CD4-positive, alpha-beta T cell treated with Interleukin-15 for 1 hour (primary cell): ENCODE data around the gene LILRA2.
"Not testable (repeated sequence)": the region's sequence is repeated elsewhere in the genome, so short reads cannot be mapped to it uniquely, and the experiment has no call there.

Experiments used
- DNase-seq: peaks from one replicate; pipeline ENCODE4 v3.0.0-alpha.2; 2020

LILRA2 gene

DNA sequence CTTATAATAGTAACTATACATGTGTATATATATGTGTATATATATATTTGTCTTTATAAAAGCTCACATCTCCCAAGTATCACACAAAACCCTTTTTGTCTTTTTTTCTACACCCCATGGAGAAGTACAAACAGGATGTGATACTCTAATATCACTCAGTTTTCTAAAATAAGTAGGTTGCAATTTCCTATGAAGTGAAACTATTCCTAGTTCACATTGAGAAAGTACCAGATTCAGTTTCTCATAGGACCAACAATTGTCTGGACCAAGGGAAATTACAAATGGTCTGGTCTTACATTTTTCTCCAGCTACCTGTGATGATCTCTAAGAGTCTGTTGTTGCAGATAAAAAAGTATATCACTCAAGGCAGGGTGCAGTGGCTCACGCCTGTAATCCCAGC is 38.8 kb downstream of the LILRA2 start:
- DNase-seq = no peak

DNA sequence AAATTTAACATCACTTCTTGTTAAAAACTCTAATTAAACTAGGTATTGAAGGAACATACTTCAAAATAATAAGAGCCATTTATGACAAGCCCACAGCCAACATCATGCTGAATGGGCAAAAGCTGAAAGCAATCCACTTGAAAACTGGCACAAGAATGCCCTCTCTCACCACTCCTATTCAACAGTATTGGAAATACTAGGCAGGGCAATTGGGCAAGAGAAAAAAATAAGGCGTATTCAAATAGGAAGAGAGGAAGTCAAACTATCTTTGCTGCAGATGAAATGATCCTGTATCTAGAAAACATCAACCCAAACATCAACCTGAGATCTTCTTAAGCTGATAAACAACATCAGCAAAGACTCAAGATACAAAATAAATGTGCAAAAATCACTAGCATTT is 41.1 kb downstream of the LILRA2 start:
- DNase-seq = no peak

DNA sequence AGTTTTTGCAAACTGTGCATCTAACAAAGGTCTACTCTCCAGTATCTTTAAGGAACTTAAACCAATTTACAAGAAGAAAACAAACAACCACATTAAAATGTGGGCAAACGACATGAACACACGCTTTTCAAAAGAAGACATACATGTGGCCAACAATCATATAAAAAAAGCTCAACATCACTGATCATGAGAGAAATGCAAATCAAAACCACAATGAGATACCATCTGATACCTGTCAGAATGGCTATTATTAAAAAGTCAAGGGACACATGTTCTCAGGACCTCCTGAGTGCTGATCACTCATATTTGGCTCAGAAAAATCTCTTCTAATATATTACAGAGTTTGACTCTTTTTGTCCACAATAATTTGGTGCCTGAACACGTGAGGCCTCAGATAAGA is 42.5 kb downstream of the LILRA2 start:
- DNase-seq = no peak

DNA sequence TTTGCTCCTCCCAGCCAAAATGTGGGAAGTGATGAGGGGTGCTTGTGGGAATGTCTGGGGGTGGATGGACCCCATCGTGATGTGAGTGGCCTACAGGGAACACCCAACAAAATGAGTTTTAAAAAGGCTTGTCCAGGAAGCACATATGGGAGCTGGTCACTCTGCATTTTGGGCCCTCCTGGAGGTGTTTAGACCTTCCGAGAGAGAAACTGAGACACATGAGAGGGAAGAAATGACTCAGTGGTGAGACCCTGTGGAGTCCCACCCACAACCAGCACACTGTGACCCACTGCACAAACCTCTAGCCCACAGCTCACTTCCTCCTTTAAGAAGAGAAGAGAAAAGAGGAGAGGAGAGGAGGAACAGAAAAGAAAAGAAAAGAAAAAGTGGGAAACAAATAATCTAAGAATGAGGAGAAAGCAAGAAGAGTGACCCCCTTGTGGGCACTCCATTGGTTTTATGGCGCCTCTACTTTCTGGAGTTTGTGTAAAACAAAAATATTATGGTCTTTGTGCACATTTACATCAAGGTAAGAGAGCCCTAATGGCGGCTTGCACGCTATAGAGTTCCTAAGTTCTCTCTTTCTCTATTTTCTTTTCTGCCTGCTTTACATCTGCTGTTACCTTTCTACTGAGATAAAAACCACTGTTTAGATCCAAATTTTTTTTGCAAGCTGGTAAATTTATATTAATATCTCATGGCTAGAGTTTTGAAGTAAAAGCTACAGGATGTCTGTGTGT is 43.4 kb downstream of the LILRA2 start:
- no peak for DNase-seq

DNA sequence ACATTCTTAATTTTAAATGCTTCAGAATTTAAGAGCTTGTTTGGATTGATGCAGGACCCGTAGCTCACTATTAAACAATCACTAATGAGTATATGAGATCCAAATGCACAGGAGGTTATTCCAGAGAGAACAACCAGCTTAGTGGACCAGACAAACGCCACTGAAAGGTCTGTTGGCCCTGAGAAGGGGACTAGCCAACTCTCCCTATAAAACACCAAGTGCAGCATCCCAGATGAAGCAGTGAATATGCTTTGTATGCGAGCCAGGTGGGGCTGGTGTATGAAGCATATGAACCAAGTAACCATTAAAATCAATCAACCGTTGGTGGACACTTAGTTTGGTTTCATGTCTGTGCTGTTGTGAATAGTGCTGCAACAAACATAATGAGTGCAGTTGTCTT is 46.9 kb downstream of the LILRA2 start:
- DNase-seq = no peak

DNA sequence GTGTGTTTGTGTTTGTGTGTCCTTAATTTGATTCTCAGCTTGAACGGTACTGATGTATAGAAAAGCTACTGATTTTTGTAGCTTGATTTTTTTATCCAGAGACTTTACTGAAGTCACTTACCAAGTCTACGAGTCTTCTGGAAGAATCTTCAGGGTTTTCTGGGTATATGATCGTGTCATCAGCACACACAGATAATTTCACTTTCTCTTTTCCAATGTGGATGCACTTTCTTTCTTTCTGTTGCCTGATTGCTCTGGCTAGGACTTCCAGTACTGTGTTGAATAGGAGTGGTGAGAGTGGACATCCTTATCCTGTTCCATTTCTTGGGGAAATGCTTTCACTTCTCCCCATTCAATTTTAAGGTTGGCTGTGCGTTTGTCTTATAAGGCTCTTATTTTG is 48.8 kb downstream of the LILRA2 start:
- DNase-seq = no peak

DNA sequence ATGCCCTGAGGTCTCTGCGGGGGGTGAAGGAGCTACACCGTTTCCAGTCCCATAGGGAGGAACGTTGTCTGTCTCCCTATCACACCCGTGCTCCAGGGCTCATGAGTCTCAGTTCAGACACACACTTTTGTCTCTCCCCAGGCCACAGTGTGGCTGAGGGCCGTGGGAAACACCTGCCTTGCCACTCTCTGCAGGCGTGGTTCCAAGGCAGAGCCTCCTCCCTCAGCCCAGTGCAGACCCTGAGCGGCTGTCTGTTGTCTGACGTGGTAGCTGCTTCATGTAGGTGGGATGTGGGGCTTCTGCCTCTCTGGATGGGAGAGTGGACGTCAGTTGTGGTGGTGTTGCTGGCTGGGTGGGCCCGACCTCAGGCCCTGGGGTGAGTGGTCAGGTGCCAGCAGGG is 50.6 kb downstream of the LILRA2 start:
- not testable (repeated sequence) for DNase-seq

GRCh38 chr19:54624934-54625730 is 51.5 kb downstream of the LILRA2 start:
- DNase-seq = peak; percentile 43

DNA sequence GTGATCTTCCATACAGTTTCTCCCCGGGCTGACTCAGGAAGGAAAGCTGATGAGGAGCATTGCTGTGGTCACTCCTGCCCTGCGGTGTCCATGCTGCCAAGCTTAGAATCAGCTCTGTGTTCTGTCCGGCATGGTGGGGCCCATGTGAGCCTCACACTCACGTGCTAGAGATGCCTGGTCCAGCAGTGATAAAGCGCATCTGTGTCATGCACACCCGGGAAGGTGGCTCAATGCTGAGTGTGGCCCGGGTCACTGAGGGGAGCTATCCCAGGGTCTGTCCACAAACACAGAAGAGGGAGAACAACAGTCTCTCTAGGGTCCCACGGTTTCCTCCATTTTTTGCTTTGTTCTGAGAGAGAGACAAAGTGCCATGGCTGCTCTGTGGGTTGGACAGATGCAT is 53.2 kb downstream of the LILRA2 start:
- DNase-seq = no peak

- DNase-seq = not testable (repeated sequence)
Observed at GRCh38 chr19:54627912-54628311, 54.3 kb downstream of the LILRA2 start.

- DNase-seq = not testable (repeated sequence)
Observed at GRCh38 chr19:54630262-54630661, 56.7 kb downstream of the LILRA2 start, which contains the start of gene LILRB1. LILRB1 (plus strand) TSS chr19:54630484; CDS start chr19:54631074, 590 bp downstream.

- DNase-seq = no peak
Observed at GRCh38 chr19:54630782-54631181, 57.2 kb downstream of the LILRA2 start.

DNA sequence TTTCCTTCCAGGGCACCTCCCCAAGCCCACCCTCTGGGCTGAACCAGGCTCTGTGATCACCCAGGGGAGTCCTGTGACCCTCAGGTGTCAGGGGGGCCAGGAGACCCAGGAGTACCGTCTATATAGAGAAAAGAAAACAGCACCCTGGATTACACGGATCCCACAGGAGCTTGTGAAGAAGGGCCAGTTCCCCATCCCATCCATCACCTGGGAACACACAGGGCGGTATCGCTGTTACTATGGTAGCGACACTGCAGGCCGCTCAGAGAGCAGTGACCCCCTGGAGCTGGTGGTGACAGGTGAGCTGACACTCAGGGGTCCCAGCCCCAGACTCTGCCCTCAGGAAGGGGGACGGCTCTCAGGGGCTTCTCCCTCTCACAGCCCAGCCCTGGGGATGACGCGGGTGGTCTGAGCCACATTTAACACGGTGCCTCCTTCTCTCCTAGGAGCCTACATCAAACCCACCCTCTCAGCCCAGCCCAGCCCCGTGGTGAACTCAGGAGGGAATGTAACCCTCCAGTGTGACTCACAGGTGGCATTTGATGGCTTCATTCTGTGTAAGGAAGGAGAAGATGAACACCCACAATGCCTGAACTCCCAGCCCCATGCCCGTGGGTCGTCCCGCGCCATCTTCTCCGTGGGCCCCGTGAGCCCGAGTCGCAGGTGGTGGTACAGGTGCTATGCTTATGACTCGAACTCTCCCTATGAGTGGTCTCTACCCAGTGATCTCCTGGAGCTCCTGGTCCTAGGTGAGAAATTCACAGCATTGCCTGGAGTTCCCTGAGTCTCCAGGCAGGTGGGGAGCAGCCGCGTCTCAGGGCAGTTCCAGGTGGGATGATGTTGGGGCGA is 58.1 kb downstream of the LILRA2 start:
- not testable (repeated sequence) for DNase-seq

DNA sequence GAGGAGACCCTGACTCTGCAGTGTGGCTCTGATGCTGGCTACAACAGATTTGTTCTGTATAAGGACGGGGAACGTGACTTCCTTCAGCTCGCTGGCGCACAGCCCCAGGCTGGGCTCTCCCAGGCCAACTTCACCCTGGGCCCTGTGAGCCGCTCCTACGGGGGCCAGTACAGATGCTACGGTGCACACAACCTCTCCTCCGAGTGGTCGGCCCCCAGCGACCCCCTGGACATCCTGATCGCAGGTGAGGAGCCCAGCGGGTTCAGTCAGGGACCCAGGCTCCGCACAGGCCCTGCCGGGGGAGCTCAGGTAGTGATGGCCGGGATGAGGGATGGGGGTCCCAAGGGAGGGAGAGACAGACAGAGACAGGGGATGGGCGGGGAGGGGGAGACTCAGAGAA is 58.9 kb downstream of the LILRA2 start:
- DNase-seq = not testable (repeated sequence)

GRCh38 chr19:54633401-54633800 is 59.8 kb downstream of the LILRA2 start:
- DNase-seq = no peak

DNA sequence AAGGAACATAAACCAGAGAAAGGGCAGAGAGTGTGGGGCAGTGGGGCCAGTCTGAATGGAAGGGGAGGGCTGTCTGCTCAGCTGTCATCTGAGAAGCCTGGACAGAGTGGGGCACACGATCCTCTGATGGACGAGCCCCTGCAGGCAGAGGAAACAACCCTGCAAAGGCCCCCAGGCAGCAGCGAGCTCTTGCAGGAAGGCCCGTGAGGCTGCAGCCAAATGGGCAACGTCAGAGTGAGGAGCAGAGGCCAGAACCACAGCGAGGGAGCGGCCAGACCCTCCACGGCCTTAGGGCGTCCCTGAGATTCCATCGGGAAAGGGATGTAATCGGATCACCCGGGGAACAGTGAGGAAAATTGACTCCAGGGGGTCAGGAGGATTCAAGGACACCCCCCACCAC is 62.5 kb downstream of the LILRA2 start:
- DNase-seq = not testable (repeated sequence)

DNA sequence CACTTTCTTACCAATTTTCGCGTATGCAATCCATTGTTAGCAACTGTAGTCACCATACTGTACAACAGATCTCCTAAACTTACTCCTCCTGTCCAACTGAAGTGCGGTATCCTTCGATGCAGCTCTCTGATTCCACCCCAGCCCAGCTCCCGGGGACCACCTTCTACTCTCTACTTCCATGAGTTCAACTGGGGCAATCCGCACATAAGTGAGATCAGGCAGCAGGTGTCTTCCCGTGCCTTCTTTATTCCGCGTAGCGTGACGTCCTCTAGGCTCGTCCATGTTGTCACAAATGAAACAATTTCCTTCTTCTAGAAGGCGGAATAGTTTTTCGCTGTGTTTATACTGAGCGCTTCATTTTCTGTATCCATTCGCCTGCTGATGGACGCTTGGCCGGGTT is 65.1 kb downstream of the LILRA2 start:
- DNase-seq = no peak
